ENCODE data around the gene PROM1. TPM values are rescaled to one million over a fixed set of nuclear protein-coding genes. Genes with fewer than 3 reads are reported as not detected.

The PROM1 gene
- total and polyA plus RNA-seq, 4 donors, result 1.2 to 5.2 (median 3.7) TPM

GRCh38 chr4:16034010-16034748 lies 49.6 kb downstream of the PROM1 start:
- no peaks in the 10 kb centered on the region for H3K36me3 ChIP-seq (ENCODE audit: control insufficient read depth in 4 of 4, insufficient read depth in 3 of 4, low read depth in 1 of 4, low read length in 3 of 4)
- H3K9ac ChIP-seq (ENCODE audit: low read depth in 1 of 2, low read length in 2 of 2), result no peak overlapping the region

DNA sequence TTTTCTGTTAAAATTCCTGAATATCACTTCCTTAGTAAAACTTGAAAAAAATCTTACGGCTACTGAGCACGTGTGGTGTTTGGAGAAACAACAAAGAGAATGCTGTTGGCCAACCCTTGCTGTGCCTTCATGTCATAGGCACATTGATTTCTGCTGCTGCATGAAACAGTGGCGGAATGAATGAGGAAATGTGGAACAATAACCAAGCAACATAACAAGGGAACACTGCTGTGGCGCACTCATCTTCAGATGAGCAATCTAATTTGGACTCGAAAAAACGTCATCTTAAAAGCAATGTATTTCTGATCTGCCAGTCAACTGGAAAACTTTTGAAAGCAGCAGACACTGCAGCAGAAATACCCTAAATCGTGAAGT lies 51.4 kb downstream of the PROM1 start:
- Histone ChIP-seq H3K27ac (ENCODE audit: low read depth in 1 of 2, low read length in 2 of 2) (no peak overlapping the region), H3K9me3 (ENCODE audit: control insufficient read depth in 4 of 4, low read length in 3 of 4) (no peaks in the 10 kb centered on the region), H3K9ac (ENCODE audit: low read depth in 1 of 2, low read length in 2 of 2) (no peak overlapping the region), H3K27me3 (ENCODE audit: control insufficient read depth in 4 of 4, insufficient read depth in 4 of 4, low read length in 3 of 4) (no peaks in the 10 kb centered on the region), H3K36me3 (ENCODE audit: control insufficient read depth in 4 of 4, insufficient read depth in 3 of 4, low read depth in 1 of 4, low read length in 3 of 4) (no peaks in the 10 kb centered on the region), H3K4me3 (ENCODE audit: low read depth in 1 of 3, low read length in 3 of 3) (no peak overlapping the region), H3K4me1 (ENCODE audit: control insufficient read depth in 4 of 4, insufficient read depth in 4 of 4, low read length in 3 of 4) (peaks cover 3 to 16% (median 9%) of the 10 kb centered on the region in 4 donors)
- TF ChIP-seq RAD21 (IDR thresholded peaks at IDR 0.05) (no peak), TAF1 (conservative IDR thresholded peaks at IDR 0.05) (no peak), NR2F2 (IDR thresholded peaks at IDR 0.05) (no peak), YY1 (IDR thresholded peaks at IDR 0.05) (no peak), ATF3 (IDR thresholded peaks at IDR 0.05) (no peak), FOXA1 (IDR thresholded peaks at IDR 0.05) (no peak), RXRA (IDR thresholded peaks at IDR 0.05) (no peak), SP1 (IDR thresholded peaks at IDR 0.05) (no peak), JUND (IDR thresholded peaks at IDR 0.05) (no peak), MAX (IDR thresholded peaks at IDR 0.05) (no peak), GABPA (IDR thresholded peaks at IDR 0.05 in 1 of 2, conservative IDR thresholded peaks at IDR 0.05 in 1 of 2) (no peak)
- no peak for DNase-seq (ENCODE audit: low spot score)
- WGBS, result 66% methylated on average over 7 of the region's 7 CpGs

More at GRCh38 chr4:16034010-16034748, 49.6 kb downstream of the PROM1 start:
- DNase-seq (ENCODE audit: low spot score), result no peak
- Histone ChIP-seq H3K27me3 (ENCODE audit: control insufficient read depth in 4 of 4, insufficient read depth in 4 of 4, low read length in 3 of 4) (no peaks in the 10 kb centered on the region), H3K27ac (ENCODE audit: low read depth in 1 of 2, low read length in 2 of 2) (no peak overlapping the region), H3K4me1 (ENCODE audit: control insufficient read depth in 4 of 4, insufficient read depth in 4 of 4, low read length in 3 of 4) (peaks cover 3 to 12% (median 7%) of the 10 kb centered on the region in 4 donors), H3K9me3 (ENCODE audit: control insufficient read depth in 4 of 4, low read length in 3 of 4) (no peaks in the 10 kb centered on the region), H3K4me3 (ENCODE audit: low read depth in 1 of 3, low read length in 3 of 3) (no peak overlapping the region)
- TF ChIP-seq, protein P1, sequence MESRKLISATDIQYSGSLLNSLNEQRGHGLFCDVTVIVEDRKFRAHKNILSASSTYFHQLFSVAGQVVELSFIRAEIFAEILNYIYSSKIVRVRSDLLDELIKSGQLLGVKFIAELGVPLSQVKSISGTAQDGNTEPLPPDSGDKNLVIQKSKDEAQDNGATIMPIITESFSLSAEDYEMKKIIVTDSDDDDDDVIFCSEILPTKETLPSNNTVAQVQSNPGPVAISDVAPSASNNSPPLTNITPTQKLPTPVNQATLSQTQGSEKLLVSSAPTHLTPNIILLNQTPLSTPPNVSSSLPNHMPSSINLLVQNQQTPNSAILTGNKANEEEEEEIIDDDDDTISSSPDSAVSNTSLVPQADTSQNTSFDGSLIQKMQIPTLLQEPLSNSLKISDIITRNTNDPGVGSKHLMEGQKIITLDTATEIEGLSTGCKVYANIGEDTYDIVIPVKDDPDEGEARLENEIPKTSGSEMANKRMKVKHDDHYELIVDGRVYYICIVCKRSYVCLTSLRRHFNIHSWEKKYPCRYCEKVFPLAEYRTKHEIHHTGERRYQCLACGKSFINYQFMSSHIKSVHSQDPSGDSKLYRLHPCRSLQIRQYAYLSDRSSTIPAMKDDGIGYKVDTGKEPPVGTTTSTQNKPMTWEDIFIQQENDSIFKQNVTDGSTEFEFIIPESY (IDR thresholded peaks at IDR 0.05), result no peak
- peak in 1 of 2 donors; percentile 35 for TF ChIP-seq RXRA (IDR thresholded peaks at IDR 0.05)
- TF ChIP-seq RAD21 (IDR thresholded peaks at IDR 0.05), result peak in 1 of 2 donors; percentile 9
- peak; percentile 42 to 44 for TF ChIP-seq JUND (IDR thresholded peaks at IDR 0.05)
- TF ChIP-seq GABPA (IDR thresholded peaks at IDR 0.05 in 1 of 2, conservative IDR thresholded peaks at IDR 0.05 in 1 of 2), result no peak
- TF ChIP-seq HNF4A (conservative IDR thresholded peaks at IDR 0.05), result peak; percentile 42 to 47
- TF ChIP-seq YY1 (IDR thresholded peaks at IDR 0.05), result peak; percentile 32
- 44% methylated on average over 10 of the region's 10 CpGs for WGBS

DNA sequence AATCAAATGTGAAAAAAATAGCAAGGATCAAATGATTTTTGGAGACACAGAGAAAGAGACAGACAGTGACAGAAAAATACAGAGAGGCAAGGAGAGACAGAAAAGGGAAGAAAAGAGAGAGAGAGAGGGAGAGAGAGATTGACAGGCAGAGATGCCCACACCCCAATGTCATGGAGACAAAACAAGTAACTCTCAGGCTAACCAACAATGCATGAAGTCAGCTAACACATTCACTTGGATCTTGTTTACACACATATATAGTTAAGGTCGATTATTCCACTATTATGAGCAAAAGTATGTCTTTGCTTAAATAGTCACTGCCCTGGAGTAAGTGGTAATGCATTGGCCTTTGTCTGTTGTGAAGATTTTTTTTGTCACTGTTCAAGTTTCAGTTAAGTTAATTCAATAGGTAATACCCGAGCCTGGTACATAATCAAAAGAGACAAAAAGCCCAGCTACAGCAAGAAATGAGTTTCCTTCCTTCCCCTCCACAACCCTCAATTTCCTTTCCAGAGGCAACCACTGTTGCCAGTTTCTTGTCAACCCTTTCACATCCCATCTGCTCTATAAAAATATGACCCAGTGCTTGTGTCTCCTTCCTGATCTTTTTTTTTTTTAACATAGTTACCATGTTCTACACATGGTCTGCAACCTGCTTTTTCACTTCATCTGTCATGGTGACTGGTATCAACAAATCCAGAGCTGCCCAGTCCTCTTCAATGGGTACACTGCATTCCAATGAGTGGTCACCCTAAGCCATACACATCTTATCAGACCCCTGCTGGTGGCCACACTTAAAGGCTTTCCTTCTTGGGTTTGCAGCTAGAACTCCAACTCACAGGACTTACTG lies 52.1 kb downstream of the PROM1 start:
- no peaks in the 10 kb centered on the region for H3K27me3 ChIP-seq (ENCODE audit: control insufficient read depth in 4 of 4, insufficient read depth in 4 of 4, low read length in 3 of 4)
- TF ChIP-seq ATF3 (IDR thresholded peaks at IDR 0.05), result no peak
- no peak for TF ChIP-seq SP1 (IDR thresholded peaks at IDR 0.05)
- TF ChIP-seq HNF4A (conservative IDR thresholded peaks at IDR 0.05), result no peak
- TF ChIP-seq TAF1 (conservative IDR thresholded peaks at IDR 0.05), result no peak
- no peak for TF ChIP-seq GABPA (IDR thresholded peaks at IDR 0.05 in 1 of 2, conservative IDR thresholded peaks at IDR 0.05 in 1 of 2)
- TF ChIP-seq, protein P2, sequence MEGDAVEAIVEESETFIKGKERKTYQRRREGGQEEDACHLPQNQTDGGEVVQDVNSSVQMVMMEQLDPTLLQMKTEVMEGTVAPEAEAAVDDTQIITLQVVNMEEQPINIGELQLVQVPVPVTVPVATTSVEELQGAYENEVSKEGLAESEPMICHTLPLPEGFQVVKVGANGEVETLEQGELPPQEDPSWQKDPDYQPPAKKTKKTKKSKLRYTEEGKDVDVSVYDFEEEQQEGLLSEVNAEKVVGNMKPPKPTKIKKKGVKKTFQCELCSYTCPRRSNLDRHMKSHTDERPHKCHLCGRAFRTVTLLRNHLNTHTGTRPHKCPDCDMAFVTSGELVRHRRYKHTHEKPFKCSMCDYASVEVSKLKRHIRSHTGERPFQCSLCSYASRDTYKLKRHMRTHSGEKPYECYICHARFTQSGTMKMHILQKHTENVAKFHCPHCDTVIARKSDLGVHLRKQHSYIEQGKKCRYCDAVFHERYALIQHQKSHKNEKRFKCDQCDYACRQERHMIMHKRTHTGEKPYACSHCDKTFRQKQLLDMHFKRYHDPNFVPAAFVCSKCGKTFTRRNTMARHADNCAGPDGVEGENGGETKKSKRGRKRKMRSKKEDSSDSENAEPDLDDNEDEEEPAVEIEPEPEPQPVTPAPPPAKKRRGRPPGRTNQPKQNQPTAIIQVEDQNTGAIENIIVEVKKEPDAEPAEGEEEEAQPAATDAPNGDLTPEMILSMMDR (IDR thresholded peaks at IDR 0.05; ENCODE audit: low read depth, low read length, missing input control), result no peak
- no peak for TF ChIP-seq YY1 (IDR thresholded peaks at IDR 0.05)
- TF ChIP-seq FOXA1 (IDR thresholded peaks at IDR 0.05), result no peak
- TF ChIP-seq, protein P1 (IDR thresholded peaks at IDR 0.05), result no peak
- no peak for TF ChIP-seq RXRA (IDR thresholded peaks at IDR 0.05)
- no peak for TF ChIP-seq NR2F2 (IDR thresholded peaks at IDR 0.05)
- TF ChIP-seq EGR1 (IDR thresholded peaks at IDR 0.05; ENCODE audit: low read depth in 2 of 2), result no peak
- TF ChIP-seq HNF4G (IDR thresholded peaks at IDR 0.05), result no peak

More for the DNA sequence above, 52.1 kb downstream of the PROM1 start:
- no peak for DNase-seq (ENCODE audit: low spot score)
- peaks cover 6 to 20% (median 11%) of the 10 kb centered on the region in 4 donors for H3K4me1 ChIP-seq (ENCODE audit: control insufficient read depth in 4 of 4, insufficient read depth in 4 of 4, low read length in 3 of 4)
- no peak overlapping the region for H3K9ac ChIP-seq (ENCODE audit: low read depth in 1 of 2, low read length in 2 of 2)
- WGBS, result 50% methylated on average over 2 of the region's 2 CpGs
- no peaks in the 10 kb centered on the region for H3K36me3 ChIP-seq (ENCODE audit: control insufficient read depth in 4 of 4, insufficient read depth in 3 of 4, low read depth in 1 of 4, low read length in 3 of 4)
- H3K27ac ChIP-seq (ENCODE audit: low read depth in 1 of 2, low read length in 2 of 2), result no peak overlapping the region
- H3K4me3 ChIP-seq (ENCODE audit: low read depth in 1 of 3, low read length in 3 of 3), result no peak overlapping the region
- H3K9me3 ChIP-seq (ENCODE audit: control insufficient read depth in 4 of 4, low read length in 3 of 4), result no peaks in the 10 kb centered on the region
